NCI-H526 treated with DMSO at 0.1 percent for 48 hours (cell line): ENCODE data around the gene AP1G2.
A peak's percentile ranks its signal among the peaks of the same experiment; 100 is the strongest.

Experiments
- DNase-seq: peaks from one replicate; lab custom pipeline; 2025; lab: John Stamatoyannopoulos, UW

AP1G2 gene

GRCh38 chr14:23557521-23557920, 10.1 kb downstream of the AP1G2 start:
- no peak for DNase-seq

DNA sequence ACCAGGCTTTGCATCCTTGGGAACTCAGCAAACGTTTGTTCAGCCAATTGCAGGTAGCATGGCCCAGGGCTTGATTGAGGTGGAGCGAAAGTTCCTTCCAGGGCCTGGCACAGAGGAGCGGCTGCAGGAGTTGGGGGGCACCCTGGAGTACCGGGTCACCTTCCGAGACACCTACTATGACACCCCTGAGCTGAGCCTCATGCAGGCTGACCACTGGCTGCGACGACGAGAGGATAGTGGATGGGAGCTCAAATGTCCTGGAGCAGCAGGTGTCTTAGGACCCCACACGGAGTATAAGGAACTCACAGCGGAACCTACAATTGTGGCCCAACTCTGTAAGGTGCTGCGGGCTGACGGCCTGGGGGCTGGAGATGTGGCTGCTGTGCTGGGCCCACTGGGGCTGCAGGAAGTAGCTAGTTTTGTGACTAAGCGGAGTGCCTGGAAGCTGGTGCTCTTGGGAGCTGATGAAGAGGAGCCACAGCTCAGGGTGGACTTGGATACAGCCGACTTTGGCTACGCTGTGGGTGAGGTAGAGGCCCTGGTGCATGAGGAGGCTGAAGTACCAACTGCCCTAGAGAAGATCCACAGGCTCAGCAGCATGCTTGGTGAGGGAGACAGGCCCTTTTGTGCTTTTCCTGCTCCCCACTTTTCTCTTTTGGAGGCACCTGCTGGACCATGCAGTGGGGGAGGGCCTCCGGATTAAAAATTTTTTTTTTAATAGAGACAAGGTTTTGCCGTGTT, 10.7 kb downstream of the AP1G2 start:
- DNase-seq: no peak

DNA sequence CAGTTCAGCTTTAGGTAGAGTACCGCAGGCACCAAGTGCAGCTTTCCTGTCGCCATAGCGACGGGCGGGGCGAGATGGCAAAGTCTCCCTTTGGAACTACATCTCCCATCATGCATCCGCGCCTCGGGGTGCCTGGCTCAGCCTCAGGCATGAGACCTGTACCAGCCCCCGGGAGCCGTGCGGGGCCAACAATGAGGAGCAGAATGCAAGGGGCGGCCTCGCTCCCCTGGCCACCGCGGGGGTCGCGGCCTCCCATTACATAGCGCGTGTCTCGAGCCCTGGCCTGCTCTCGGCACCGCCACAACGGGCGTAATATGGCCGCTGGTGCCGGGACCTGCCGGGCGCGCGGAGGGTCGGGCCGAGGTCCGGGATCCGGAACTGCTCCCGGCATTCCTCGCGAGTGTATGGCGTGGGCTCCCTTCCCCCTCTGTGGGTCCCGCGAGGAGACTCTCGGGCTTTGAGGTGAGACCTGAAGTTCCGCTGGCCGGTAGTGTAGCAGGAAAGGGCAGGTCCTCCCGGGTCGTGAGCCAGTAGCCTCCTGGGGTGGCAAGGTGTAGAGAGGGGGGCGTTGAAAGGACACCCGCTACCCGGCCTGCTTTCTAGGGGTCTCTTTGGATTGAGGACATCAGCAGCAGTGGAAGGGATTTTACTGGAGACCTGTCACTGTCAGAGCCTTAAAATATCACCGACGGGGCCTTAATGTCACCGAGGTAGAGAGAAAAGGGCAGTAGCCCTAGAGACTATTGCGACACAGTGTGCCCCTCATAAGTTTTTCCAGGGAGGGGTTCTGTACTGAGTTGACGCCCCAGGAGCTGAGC, 11.5 kb downstream of the AP1G2 start, which contains the start of gene THTPA:
TSS of gene THTPA (plus strand) at position 390 of the 818 bp plus-strand sequence. CDS start 487 bp downstream, outside the sequence.
- peak; percentile 86 for DNase-seq

GRCh38 chr14:23555533-23555881, 12.1 kb downstream of the AP1G2 start:
- no peak for DNase-seq

DNA sequence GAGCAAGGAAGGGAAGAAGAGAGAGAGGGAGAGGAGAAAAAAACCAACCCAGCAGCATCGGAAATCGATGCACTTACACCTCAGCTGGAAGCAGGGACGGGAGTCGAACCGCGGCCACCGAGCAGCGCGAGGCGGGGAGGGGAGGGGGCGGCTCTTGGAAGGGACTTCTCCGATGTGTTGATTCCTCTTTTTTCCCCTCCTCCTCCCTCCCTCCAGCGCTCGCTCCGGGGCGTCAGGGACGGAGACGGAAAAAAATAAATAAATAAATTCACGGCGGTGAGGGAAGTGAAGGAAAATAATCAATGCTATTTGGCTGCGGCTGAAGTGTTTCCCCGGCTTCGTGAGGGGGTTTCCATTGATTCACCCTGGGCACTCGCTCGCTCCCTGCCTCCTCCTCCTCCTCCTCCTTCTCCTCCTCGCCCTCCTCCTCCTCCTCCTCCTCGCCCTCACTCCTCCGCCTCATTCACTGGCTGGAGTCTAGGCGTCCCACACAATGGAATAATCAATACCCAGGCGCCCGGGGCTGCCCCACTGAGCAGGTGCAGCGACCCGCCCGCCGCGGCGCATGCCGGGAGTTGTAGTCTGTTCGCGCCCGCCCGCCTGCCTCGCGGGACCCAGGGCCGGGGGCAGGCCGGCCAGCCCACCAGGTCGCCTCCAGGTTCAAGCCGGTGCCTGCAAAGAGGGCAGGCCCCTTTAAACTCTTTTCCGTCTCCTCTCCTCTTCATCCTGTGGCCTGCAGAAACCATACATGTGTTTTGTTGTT, 16.1 kb downstream of the AP1G2 start, which contains the start of gene ZFHX2:
TSS of gene ZFHX2 (minus strand) at position 500 of the 763 bp plus-strand sequence. CDS start 16,440 bp downstream, outside the sequence.
- DNase-seq: peak; percentile 81

GRCh38 chr14:23550812-23551265, 16.8 kb downstream of the AP1G2 start:
- no peak for DNase-seq

DNA sequence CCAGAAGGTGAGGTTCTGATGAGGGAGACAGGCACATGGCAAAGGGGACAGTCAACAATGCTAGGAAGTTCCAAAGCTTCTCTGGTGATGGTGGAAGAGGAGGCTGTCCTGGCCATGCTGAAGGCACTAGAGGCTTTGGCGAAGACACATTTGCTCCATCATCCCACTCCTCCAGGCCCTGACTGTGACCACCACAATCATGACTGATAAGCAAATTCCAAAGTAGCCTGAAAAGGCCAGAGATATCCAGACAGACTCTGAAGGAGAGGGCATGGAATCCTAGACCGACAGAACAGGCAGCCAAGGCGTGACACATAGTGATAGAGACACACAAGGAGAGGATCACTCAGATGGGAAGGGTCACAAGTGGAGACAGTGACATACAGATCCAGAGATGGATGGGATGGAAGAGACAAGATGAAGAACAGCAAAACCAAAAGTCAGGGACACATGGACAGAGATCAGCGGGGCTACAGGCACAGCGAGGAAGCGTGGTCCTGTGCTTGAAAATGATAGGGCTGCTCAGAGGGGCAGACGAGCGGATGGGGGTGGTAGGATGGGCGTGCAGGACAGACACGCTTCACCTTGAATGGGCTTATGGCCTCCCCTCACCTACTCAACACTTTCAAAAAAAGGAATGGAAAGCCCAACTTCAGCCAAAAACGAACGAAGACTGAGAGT, 17.3 kb downstream of the AP1G2 start:
- DNase-seq: no peak

- no peak for DNase-seq
These were observed 19.0 kb downstream of the AP1G2 start for GRCh38 chr14:23548351-23549318.

GRCh38 chr14:23547924-23548323, 19.7 kb downstream of the AP1G2 start:
- no peak for DNase-seq

GRCh38 chr14:23546450-23547035, 21.0 kb downstream of the AP1G2 start:
- no peak for DNase-seq

- no peak for DNase-seq
These were observed 21.7 kb downstream of the AP1G2 start for GRCh38 chr14:23545740-23546365.

DNA sequence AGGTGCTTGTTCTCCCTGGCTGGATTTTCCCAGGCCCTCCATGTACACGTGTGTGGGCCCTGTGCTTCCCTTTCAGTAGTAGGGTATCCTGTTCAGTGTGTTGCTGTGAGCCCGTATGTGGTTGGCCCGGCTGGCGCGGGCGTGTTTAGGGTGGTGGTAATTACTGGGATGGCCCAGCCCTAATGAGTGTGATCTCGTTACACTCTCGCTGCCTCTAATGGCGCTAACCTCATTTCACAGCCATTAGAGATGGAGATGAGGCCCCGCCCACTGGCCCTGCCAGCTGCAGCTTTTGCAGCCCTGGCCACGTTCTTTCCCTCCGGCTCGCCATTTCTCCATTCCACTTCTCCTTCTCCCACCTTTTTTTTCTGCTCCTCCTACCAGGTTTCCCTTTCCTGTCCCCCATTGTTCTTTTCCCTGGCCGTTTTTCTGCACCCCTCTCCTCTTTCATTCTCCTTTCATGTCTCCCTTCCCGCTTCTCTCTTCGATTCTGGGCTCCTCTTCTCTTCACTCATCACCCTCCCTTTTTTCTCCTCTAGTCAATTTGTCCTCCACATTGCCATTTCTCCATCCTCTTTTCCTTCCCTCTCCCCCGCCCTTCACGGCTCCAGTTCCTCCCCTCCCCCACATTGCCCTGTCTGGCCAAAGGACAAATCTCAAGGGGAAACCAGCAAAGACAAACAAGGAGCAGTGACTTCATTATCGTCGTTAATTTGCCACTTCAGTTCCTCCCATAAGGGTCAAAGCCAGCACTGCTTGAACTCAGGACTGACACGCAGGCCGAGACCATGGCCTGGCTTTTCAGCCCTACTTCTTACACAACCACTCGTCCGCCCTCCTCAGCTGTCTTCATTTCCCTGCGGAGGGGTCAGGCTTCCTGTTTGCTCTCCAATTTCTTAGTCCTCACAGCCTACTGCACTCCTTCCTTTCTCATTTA, 22.8 kb downstream of the AP1G2 start:
- DNase-seq: peak; percentile 76

- no peak for DNase-seq
These were observed 24.2 kb downstream of the AP1G2 start for GRCh38 chr14:23543403-23543802.

- DNase-seq: peak; percentile 58
These were observed 25.3 kb downstream of the AP1G2 start for GRCh38 chr14:23542261-23542660.

GRCh38 chr14:23540141-23540469, 27.5 kb downstream of the AP1G2 start:
- no peak for DNase-seq

DNA sequence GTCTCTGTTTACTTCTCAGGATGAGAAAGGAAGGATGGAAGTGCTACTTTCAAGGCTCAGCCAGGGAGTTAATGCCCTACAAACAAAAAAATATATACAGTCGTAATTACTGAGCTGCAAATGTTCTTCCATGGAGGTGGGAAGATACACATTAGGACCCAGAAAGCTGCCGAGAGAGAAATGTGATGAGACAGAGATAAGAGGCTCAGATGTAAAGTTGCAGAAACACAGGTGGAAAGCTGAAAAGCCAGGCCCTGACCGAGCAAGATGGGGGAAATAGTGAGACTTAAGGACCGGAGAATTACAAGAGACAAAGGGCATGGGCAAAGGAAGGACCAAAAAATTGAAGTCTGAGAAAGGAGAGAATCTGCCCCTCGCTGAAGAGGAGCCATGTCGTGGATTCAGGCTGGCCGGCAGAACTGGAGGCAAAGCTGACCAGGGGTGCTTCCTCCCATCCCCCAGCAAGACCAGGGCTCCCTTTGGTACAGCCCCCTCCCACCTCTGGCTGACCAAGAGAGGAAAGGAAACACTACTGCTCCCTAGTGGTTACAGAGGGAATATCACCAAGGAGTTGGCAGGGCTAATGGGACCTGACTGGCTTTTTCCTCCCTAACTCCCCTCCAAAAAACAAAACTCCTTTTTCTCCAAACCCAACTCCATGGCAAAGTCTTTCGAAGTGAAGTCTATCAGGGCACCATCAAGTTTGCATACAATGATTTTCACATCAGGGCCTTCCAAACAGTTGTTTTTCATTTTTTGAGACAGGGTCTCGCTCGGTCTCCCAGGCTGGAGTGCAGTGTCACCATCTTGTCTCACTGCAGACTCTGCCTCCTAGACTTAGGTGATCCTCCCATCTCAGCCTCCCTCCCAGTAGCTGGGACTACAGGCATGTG, 28.1 kb downstream of the AP1G2 start:
- DNase-seq: peak; percentile 31

- peak; percentile 62 for DNase-seq
These were observed 28.8 kb downstream of the AP1G2 start for GRCh38 chr14:23538785-23539184.
